Tibial artery (tissue), 4 donors: Measurements from ENCODE around the gene PLA2G3.
"Not testable (repeated sequence)": the region's sequence is repeated elsewhere in the genome, so short reads cannot be mapped to it uniquely, and the experiment has no call there.

ENCODE experiments used
- DNase-seq, 2 donors: peaks; one replicate each; pipeline ENCODE4 v3.0.0-alpha.2; 2019
- H3K27ac ChIP-seq, 2 donors: fragments of 200-600 bp; sonication (generic) in 1 of 2; 1 replicate in 1 of 2; 2 replicates in 1 of 2; pipeline ENCODE4 v1.5.1; 2018 to 2019; ENCODE audit warnings: mild to moderate bottlenecking in 1 of 2
- H3K27me3 ChIP-seq, 2 donors: fragments of 200-600 bp; sonication (generic) in 1 of 2; one replicate each; pipeline versions ENCODE4 v1.5.1 to v1.6.0; 2016 to 2019
- H3K36me3 ChIP-seq, 3 donors: fragments of 200-600 bp; sonication (generic) in 2 of 3; one replicate each; pipeline ENCODE4 v1.5.1; 2016 to 2019; ENCODE audit warnings: mild to moderate bottlenecking in 2 of 3
- H3K4me1 ChIP-seq, 4 donors: fragments of 200-600 bp; sonication (generic) in 2 of 4; 1 replicate in 3 of 4; 2 replicates in 1 of 4; pipeline ENCODE4 v1.5.1; 2016 to 2019
- H3K4me3 ChIP-seq, 2 donors: fragments of 200-600 bp; sonication (generic) in 1 of 2; 1 replicate in 1 of 2; 2 replicates in 1 of 2; pipeline ENCODE4 v1.5.1; 2018 to 2019; ENCODE audit warnings: mild to moderate bottlenecking in 2 of 2
- H3K9me3 ChIP-seq, 3 donors: fragments of 200-600 bp; sonication (generic) in 1 of 3; one replicate each; pipeline ENCODE4 v1.5.1; 2016 to 2019
- intact Hi-C: fragments of 100-400 bp; cut with DNase I; formaldehyde crosslinking; loops from one replicate; pipeline ENCODE4 v1.15.0; 2023; ENCODE audit warnings: low total_unique reads
- TF ChIP-seq, protein P1 (sequence below), 2 experiments: fragments of 200-600 bp in 1 of 2; fragments of 450-650 bp in 1 of 2; IDR thresholded peaks; one replicate each; pipeline ENCODE4 v1.5.1; 2017 to 2019; ENCODE audit warnings: antibody characterized with exemption in 2 of 2, mild to moderate bottlenecking in 1 of 2, moderate library complexity in 1 of 2

PLA2G3 gene

DNA sequence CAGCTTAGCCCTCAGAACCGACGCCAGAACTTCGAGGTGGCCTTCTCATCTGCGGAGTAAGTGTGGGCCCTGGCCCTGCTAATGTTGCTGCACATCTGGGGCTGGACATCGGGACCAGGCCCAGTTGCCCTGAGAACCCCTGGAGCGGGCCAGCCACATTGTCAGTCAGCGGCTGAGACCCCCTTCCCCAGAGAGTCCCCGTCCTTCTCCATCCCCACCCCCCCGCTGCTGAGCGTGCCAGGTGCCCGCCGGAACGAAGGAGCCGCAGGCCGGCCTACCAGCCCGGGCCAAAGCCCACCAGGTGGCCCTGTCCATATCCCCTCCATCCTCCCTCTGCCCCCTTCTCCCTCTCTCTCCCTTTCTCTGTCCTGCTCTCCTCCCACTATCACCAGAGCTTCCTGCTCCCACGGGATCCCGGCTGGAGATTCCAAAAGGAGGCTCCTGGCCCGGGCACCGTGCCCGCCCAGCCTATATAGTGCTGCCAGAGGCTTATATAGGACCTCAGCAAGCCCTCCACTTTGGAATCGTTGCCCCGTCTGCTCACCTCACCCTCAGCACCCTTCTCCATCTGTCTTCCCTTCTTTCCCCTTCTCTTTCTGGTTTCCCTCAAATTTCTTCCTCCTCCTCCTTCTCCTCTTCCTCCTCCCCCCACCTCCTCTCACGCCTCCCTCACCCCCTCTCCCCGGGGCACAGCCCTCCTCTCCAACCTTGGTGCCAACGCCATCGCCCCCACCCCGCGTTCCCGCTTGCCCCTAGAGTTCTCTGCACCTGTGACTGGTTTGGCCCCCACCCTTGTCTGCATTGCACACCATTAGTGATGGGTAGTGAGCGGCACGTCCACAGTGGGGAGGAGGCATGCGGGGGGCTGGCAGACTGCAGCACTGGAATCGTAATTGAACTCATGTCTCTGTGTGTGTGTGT lies 40.2 kb downstream of the PLA2G3 start:
- Histone ChIP-seq H3K36me3 (peaks cover 72 to 96% (median 85%) of the 10 kb centered on the region in 3 donors), H3K27ac (peak overlapping the region; percentile 99 to 100), H3K27me3 (no peaks in the 10 kb centered on the region), H3K4me3 (no peak overlapping the region), H3K4me1 (peaks cover 11 to 100% (median 90%) of the 10 kb centered on the region in 4 donors), H3K9me3 (no peaks in the 10 kb centered on the region)
- DNase-seq: no peak
- TF ChIP-seq, protein P1, sequence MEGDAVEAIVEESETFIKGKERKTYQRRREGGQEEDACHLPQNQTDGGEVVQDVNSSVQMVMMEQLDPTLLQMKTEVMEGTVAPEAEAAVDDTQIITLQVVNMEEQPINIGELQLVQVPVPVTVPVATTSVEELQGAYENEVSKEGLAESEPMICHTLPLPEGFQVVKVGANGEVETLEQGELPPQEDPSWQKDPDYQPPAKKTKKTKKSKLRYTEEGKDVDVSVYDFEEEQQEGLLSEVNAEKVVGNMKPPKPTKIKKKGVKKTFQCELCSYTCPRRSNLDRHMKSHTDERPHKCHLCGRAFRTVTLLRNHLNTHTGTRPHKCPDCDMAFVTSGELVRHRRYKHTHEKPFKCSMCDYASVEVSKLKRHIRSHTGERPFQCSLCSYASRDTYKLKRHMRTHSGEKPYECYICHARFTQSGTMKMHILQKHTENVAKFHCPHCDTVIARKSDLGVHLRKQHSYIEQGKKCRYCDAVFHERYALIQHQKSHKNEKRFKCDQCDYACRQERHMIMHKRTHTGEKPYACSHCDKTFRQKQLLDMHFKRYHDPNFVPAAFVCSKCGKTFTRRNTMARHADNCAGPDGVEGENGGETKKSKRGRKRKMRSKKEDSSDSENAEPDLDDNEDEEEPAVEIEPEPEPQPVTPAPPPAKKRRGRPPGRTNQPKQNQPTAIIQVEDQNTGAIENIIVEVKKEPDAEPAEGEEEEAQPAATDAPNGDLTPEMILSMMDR (IDR thresholded peaks at IDR 0.05): no peak
- intact Hi-C loops: no loop called here

DNA sequence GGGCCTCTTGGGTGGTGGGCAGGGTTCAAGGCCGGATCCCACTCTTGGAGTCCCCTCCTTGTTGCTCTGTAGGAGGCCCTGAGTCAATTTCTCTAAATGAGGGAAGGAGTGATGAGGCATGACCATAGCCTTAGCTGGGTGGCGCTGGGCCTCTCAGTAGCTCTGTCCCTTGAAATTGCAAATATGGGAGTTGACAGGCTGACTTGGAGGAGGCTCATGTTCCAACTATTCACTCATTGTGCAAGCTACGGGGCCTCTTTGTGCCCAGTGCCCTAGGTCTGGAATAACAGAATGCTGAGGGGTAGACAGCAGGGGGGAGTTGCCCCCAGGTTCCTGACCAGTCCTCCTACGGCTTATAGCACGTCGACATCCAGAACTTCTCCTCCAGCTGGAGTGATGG lies 40.9 kb downstream of the PLA2G3 start:
- peak overlapping the region; percentile 99 to 100 for H3K27ac ChIP-seq
- intact Hi-C loops: no loop called here
- no peak overlapping the region for H3K4me3 ChIP-seq
- peaks cover 11 to 100% (median 88%) of the 10 kb centered on the region in 4 donors for H3K4me1 ChIP-seq
- TF ChIP-seq, protein P1 (IDR thresholded peaks at IDR 0.05): no peak
- no peaks in the 10 kb centered on the region for H3K27me3 ChIP-seq
- DNase-seq: peak in 1 of 2 donors; percentile 78
- H3K9me3 ChIP-seq: no peaks in the 10 kb centered on the region
- peaks cover 72 to 96% (median 85%) of the 10 kb centered on the region in 3 donors for H3K36me3 ChIP-seq

DNA sequence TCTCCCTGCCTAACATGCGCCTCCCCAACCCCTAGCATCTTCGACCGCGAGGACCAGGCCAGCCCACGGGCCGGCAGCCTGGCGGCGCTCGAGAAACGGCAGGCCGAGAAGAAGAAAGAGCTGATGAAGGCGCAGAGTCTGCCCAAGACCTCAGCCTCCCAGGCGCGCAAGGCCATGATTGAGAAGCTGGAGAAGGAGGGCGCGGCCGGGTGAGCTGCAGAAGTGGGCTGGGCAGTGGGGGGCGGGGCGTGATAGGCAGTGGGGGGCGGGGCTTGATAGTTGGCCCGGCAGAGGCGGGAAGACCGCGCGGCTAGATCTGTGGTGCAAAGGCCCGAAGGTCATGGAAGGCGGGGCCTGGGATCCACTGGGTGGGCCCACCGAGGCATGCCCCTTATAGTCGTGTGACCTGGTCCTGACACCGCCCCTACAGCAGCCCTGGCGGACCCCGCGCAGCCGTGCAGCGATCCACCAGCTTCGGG lies 41.6 kb downstream of the PLA2G3 start:
- H3K4me3 ChIP-seq: no peak overlapping the region
- intact Hi-C loops: no loop called here
- DNase-seq: peak in 1 of 2 donors; percentile 80
- H3K36me3 ChIP-seq: peaks cover 76 to 96% (median 85%) of the 10 kb centered on the region in 3 donors
- H3K27me3 ChIP-seq: no peaks in the 10 kb centered on the region
- H3K27ac ChIP-seq: peak overlapping the region; percentile 99 to 100
- TF ChIP-seq, protein P1 (IDR thresholded peaks at IDR 0.05): no peak
- peaks cover 11 to 100% (median 88%) of the 10 kb centered on the region in 4 donors for H3K4me1 ChIP-seq
- H3K9me3 ChIP-seq: no peaks in the 10 kb centered on the region

DNA sequence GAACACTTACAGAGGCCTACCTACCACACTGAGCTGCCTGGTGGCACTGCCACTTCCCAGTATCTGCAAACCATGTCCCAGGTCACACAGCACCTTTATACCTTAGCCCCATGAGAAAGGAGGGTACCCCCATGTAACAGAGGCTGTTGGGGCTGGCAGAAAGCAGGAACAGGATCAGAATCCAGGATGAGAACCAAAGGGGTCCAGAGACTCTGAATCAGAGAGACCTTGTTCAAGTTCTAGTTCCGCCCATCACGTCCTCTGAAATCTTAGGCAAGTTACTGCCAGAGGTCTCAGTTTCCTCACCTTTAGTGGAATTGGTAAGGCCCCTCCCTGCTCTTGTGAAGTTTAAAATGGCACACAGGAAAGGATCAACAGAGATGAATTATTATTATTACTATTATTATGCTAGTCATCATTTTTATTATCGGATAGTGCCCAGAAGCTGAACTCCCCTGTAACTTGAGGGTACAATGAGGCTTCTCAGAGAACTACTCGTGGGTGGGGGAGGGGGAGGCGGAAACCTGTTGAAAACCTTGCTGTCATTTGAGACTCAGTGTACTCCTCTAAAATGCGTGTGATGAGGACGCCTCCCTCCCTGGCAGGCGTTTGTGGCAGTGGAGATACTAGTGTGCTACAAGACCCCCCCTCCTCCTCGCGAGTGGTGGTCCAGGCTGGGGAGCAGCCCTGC lies 42.2 kb downstream of the PLA2G3 start:
- no peak for DNase-seq
- Histone ChIP-seq H3K4me3 (no peak overlapping the region), H3K9me3 (no peaks in the 10 kb centered on the region), H3K27me3 (no peaks in the 10 kb centered on the region), H3K27ac (peak overlapping the region; percentile 99 to 100), H3K4me1 (peaks cover 11 to 100% (median 88%) of the 10 kb centered on the region in 4 donors), H3K36me3 (peaks cover 81 to 96% (median 85%) of the 10 kb centered on the region in 3 donors)
- intact Hi-C loops: no loop called here
- TF ChIP-seq, protein P1 (IDR thresholded peaks at IDR 0.05): no peak

DNA sequence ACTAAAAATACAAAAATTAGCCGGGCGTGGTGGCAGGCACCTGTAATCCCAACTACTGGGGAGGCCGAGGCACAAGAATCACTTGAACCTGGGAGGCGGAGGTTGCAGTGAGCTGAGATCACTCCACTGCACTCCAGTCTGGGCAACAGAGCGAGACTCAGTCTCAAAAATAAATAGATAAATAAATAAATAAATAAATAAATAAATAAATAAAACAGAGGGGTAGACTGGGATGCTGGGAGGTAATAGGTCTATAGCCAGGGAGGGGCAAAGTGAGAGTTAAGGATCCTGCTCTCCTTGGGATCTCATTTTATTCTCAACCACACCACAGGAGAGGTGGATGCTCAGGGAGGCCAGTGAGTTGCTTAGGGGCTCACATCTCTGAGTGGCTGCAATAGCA lies 42.8 kb downstream of the PLA2G3 start:
- DNase-seq, intact Hi-C loops, H3K27me3 ChIP-seq, H3K4me3 ChIP-seq, H3K9me3 ChIP-seq: not testable (repeated sequence)
- H3K4me1 ChIP-seq: peaks cover 11 to 99% (median 88%) of the 10 kb centered on the region in 4 donors
- peak overlapping the region; percentile 99 to 100 for H3K27ac ChIP-seq
- peaks cover 82 to 100% (median 88%) of the 10 kb centered on the region in 3 donors for H3K36me3 ChIP-seq
